ENCODE results near the gene C2orf92. TPM values are rescaled to one million over a fixed set of nuclear protein-coding genes. Genes with fewer than 3 reads are reported as not detected.

The C2orf92 gene
- polyA plus RNA-seq, 3 donors: 7.9 TPM; not detected in 2

DNA sequence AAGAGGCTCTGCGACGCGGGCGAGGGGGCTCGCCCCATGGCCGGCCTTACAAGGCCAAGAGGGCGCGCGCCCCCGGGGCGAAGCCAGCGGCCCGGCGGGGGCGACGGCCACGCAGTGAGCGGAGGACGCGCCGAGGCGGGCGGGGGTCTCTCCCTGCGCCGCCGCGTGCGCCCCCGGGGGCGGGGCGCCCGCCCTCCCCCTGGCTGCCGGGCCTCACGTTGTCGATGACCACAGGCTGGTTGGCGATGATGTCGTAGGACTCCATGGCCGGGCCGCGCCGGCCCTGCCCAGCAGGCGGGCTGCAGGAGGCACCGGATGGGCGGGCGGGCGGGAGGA, 5.9 kb upstream of the C2orf92 start:
- peaks cover 36% of the 10 kb centered on the region for H3K4me1 Mint-ChIP-seq
- no peaks in the 10 kb centered on the region for H3K9me3 ChIP-seq (replicated peaks in 1 of 2; ENCODE audit: control insufficient read depth in 1 of 2, insufficient read depth in 1 of 2, low read length in 2 of 2)
- H3K27me3 ChIP-seq (ENCODE audit: control insufficient read depth in 2 of 2, insufficient read depth in 2 of 2, low read length in 2 of 2): no peaks in the 10 kb centered on the region
- H3K4me1 ChIP-seq (ENCODE audit: control insufficient read depth in 1 of 2, insufficient read depth in 2 of 2, low read length in 2 of 2): peaks cover 20 to 23% of the 10 kb centered on the region in 2 donors
- H4K20me1 ChIP-seq (ENCODE audit: insufficient read depth, low read length): peaks cover 11% of the 10 kb centered on the region
- intact Hi-C loops (cut with micrococcal nuclease): loop anchor here (2.0 to 10.0 kb wide), 3 partner anchors 17 to 1029 kb away; partner anchors contain the start of genes COX5B (in 1 of the 2) and KANSL3 (in 1 of the 2)
- peaks cover 14 to 21% of the 10 kb centered on the region in 2 donors for H3K36me3 Mint-ChIP-seq
- H3K9me3 Mint-ChIP-seq: peaks cover 0 to 1% (median 0%) of the 10 kb centered on the region in 7 donors
- under 1% methylated on average over 46 of the region's 46 CpGs for WGBS (ENCODE audit: insufficient coverage)
- peak overlapping the region; percentile 87 to 93 for H3K4me3 Mint-ChIP-seq
- peak overlapping the region; percentile 63 to 84 (median 75) for H3K4me3 ChIP-seq (replicated peaks in 1 of 3; ENCODE audit: low read depth in 2 of 3, low read length in 3 of 3)
- TF ChIP-seq, protein P1, sequence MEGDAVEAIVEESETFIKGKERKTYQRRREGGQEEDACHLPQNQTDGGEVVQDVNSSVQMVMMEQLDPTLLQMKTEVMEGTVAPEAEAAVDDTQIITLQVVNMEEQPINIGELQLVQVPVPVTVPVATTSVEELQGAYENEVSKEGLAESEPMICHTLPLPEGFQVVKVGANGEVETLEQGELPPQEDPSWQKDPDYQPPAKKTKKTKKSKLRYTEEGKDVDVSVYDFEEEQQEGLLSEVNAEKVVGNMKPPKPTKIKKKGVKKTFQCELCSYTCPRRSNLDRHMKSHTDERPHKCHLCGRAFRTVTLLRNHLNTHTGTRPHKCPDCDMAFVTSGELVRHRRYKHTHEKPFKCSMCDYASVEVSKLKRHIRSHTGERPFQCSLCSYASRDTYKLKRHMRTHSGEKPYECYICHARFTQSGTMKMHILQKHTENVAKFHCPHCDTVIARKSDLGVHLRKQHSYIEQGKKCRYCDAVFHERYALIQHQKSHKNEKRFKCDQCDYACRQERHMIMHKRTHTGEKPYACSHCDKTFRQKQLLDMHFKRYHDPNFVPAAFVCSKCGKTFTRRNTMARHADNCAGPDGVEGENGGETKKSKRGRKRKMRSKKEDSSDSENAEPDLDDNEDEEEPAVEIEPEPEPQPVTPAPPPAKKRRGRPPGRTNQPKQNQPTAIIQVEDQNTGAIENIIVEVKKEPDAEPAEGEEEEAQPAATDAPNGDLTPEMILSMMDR (IDR thresholded peaks at IDR 0.05): no peak
- peak overlapping the region; percentile 73 for H2AFZ ChIP-seq (ENCODE audit: insufficient read depth, low read depth, low read length, poor library complexity, severe bottlenecking)
- H3K9ac ChIP-seq (ENCODE audit: insufficient read depth, low read length, poor library complexity, severe bottlenecking): peak overlapping the region; percentile 86
- peaks cover 0 to 4% (median 2%) of the 10 kb centered on the region in 3 donors for H3K27me3 Mint-ChIP-seq (ENCODE audit: low read depth in 3 of 3)
- H3K36me3 ChIP-seq (replicated peaks in 1 of 2; ENCODE audit: control insufficient read depth in 1 of 2, insufficient read depth in 2 of 2, low read length in 2 of 2): peaks cover 15 to 18% of the 10 kb centered on the region in 2 donors
- DNase-seq: no peak
- H3K27ac Mint-ChIP-seq: peak overlapping the region in 5 of 7 donors; percentile 87 to 97 (median 95)
- H3K27ac ChIP-seq (ENCODE audit: low read depth in 1 of 2, low read length in 2 of 2): peak overlapping the region; percentile 92 to 94
- peaks cover 32% of the 10 kb centered on the region for H3K79me2 ChIP-seq (ENCODE audit: insufficient read depth, low read length)
- peak overlapping the region; percentile 93 for H3K4me2 ChIP-seq (replicated peaks; ENCODE audit: extremely low read depth, low read length, poor library complexity, severe bottlenecking)

DNA sequence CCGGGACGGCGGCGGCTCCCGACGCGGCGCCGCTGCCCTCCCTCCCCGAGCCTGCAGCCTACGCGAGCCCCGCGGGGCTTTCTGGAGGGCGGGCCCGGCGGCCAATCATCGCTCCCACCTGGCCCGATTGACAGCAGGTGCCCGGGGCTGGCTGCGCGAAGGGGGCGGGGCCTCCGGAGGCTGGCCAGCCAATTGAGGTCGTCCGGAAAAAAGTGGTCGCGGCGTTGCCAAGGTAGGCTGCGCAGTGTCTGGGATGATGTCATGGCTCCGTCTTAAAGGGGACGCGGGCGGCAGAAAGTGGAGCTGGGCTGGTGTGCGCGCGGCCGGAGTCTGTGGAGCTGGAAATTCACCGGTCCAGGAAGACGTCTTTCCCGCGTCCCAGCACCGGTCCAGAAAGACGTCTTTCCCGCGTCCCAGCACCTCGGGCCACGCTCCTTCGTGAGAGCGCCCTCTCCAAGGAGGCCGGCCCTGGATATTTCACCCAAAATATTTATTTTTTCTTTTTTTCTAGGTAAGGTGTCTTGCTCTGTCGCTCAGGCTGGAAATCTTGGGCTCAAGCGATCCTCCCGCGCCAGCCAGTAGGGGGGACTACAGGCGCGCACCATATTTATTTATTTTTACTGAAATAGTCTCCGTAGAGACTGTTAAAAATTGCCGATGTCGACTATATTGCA, 5.4 kb upstream of the C2orf92 start, which contains the start of gene ACTR1B:
Gene ACTR1B (minus strand): TSS at position 83 of the 674 bp plus-strand sequence. CDS start 154 bp downstream, outside the sequence.
- Mint-ChIP-seq H3K36me3 (peaks cover 9 to 16% of the 10 kb centered on the region in 2 donors), H3K9me3 (peaks cover 0 to 1% (median 0%) of the 10 kb centered on the region in 7 donors), H3K4me3 (peak within 1 kb of the TSS; percentile 89 to 94), H3K4me1 (peaks cover 36% of the 10 kb centered on the region), H3K27me3 (ENCODE audit: low read depth in 3 of 3) (peaks cover 0 to 4% (median 2%) of the 10 kb centered on the region in 3 donors), H3K27ac (peak within 1 kb of the TSS; percentile 92 to 98 (median 96))
- Histone ChIP-seq H3K4me2 (replicated peaks; ENCODE audit: extremely low read depth, low read length, poor library complexity, severe bottlenecking) (peak within 1 kb of the TSS; percentile 93), H3K9ac (ENCODE audit: insufficient read depth, low read length, poor library complexity, severe bottlenecking) (peak within 1 kb of the TSS; percentile 86), H3K4me3 (replicated peaks in 1 of 3; ENCODE audit: low read depth in 2 of 3, low read length in 3 of 3) (peak within 1 kb of the TSS; percentile 63 to 84 (median 75)), H3K27ac (ENCODE audit: low read depth in 1 of 2, low read length in 2 of 2) (peak within 1 kb of the TSS; percentile 92 to 94), H3K27me3 (ENCODE audit: control insufficient read depth in 2 of 2, insufficient read depth in 2 of 2, low read length in 2 of 2) (no peaks in the 10 kb centered on the region), H4K20me1 (ENCODE audit: insufficient read depth, low read length) (peaks cover 11% of the 10 kb centered on the region), H3K9me3 (replicated peaks in 1 of 2; ENCODE audit: control insufficient read depth in 1 of 2, insufficient read depth in 1 of 2, low read length in 2 of 2) (no peaks in the 10 kb centered on the region), H2AFZ (ENCODE audit: insufficient read depth, low read depth, low read length, poor library complexity, severe bottlenecking) (peak within 1 kb of the TSS; percentile 82), H3K36me3 (replicated peaks in 1 of 2; ENCODE audit: control insufficient read depth in 1 of 2, insufficient read depth in 2 of 2, low read length in 2 of 2) (peaks cover 10 to 13% of the 10 kb centered on the region in 2 donors), H3K79me2 (ENCODE audit: insufficient read depth, low read length) (peaks cover 32% of the 10 kb centered on the region), H3K4me1 (ENCODE audit: control insufficient read depth in 1 of 2, insufficient read depth in 2 of 2, low read length in 2 of 2) (peaks cover 20 to 23% of the 10 kb centered on the region in 2 donors)
- peak; percentile 88 to 95 (median 93) for DNase-seq
- WGBS (ENCODE audit: insufficient coverage): 0% methylated on average over 44 of the region's 60 CpGs
- intact Hi-C loops (cut with micrococcal nuclease): loop anchor here (2.0 to 10.0 kb wide), 3 partner anchors 17 to 1029 kb away; partner anchors contain the start of genes COX5B (in 1 of the 2) and KANSL3 (in 1 of the 2)
- TF ChIP-seq, protein P1 (IDR thresholded peaks at IDR 0.05): peak; percentile 57
